NB4 (cell line): ENCODE measurements around the gene RPGRIP1L.
A peak's percentile ranks its signal among the peaks of the same experiment; 100 is the strongest.

ENCODE experiments used
- DNase-seq: peaks from one replicate; pipeline ENCODE4 v3.0.0; 2010; ENCODE audit warnings: low read depth
- H3K4me3 ChIP-seq: one replicate; pipeline ENCODE4 v1.5.1; 2011; ENCODE audit warnings: mild to moderate bottlenecking, low read depth, low read length, moderate library complexity
- CTCF ChIP-seq: IDR thresholded peaks from one replicate; pipeline ENCODE4 v1.5.1; 2012; ENCODE audit warnings: low read depth, low read length
- MAX ChIP-seq: IDR thresholded peaks from 2 replicates; pipeline ENCODE4 v1.6.1; 2011; ENCODE audit warnings: low read depth, low read length
- MYC ChIP-seq: IDR thresholded peaks from 2 replicates; pipeline ENCODE4 v1.6.1; 2011; ENCODE audit warnings: low read depth, low read length
- POLR2A ChIP-seq: IDR thresholded peaks from 2 replicates; pipeline ENCODE4 v1.6.1; 2011; ENCODE audit warnings: mild to moderate bottlenecking; ENCODE audit not compliant: insufficient read length; ENCODE audit errors: extremely low read depth

Gene RPGRIP1L

GRCh38 chr16:53743149-53743566, 39.5 kb upstream of the RPGRIP1L start:
- H3K4me3 ChIP-seq, result no peak overlapping the region
- peak; percentile 71 for DNase-seq
- no peak for TF ChIP-seq POLR2A
- no peak for TF ChIP-seq MYC
- peak; percentile 86 for TF ChIP-seq CTCF
- no peak for TF ChIP-seq MAX

DNA sequence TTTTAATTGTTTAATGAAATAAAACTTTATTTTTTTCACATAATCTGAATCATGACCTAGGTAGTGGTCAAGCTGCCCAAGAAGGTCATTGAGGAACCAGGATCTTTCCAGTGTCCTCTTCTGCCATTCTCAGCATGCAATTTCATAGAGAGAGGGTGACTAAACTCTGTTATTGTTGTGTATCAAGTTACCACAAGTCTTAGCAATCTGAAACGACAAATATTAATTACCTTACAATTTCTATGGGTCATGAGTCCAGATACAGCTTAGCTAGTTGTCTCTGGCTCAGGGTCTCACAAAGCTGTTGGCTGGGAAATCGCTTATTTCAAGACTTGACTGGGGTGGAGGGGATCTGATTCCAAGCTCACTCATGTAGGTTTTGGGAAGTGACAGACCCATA, 37.9 kb upstream of the RPGRIP1L start:
- TF ChIP-seq MAX (no peak), MYC (no peak), CTCF (no peak), POLR2A (no peak)
- no peak for DNase-seq
- no peak overlapping the region for H3K4me3 ChIP-seq

- no peak for DNase-seq
- H3K4me3 ChIP-seq, result no peak overlapping the region
Observed at GRCh38 chr16:53740933-53741531, 37.4 kb upstream of the RPGRIP1L start.

GRCh38 chr16:53740476-53740875, 36.8 kb upstream of the RPGRIP1L start:
- no peak overlapping the region for H3K4me3 ChIP-seq
- no peak for TF ChIP-seq MYC
- TF ChIP-seq MAX, result no peak
- no peak for TF ChIP-seq POLR2A
- TF ChIP-seq CTCF, result no peak
- DNase-seq, result no peak

More at GRCh38 chr16:53740933-53741531, 37.4 kb upstream of the RPGRIP1L start:
- TF ChIP-seq MYC (no peak), CTCF (no peak), MAX (no peak), POLR2A (no peak)

DNA sequence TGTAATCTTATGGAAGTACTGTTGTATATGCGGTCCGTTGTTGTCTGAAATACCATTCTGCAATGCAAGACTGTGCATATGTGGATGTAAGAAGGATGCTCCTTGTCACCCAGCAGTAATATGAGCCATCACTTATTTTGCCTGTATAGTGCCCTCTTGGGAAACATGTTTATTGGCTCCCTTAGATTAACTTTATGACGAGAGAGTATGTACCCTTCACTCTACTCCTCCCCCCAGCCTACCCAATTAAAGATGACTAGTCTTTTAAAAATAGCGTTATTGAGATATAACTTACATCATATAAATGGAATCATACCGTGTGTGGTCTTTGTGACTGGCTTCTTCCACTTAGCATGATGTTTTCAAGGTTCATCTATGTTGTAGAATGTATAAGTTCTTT, 33.9 kb upstream of the RPGRIP1L start:
- no peak overlapping the region for H3K4me3 ChIP-seq
- DNase-seq, result no peak
- TF ChIP-seq MAX (no peak), POLR2A (no peak), MYC (no peak), CTCF (no peak)

GRCh38 chr16:53736297-53736696, 32.6 kb upstream of the RPGRIP1L start:
- no peak for DNase-seq
- H3K4me3 ChIP-seq, result no peak overlapping the region
- TF ChIP-seq MYC (no peak), CTCF (no peak), MAX (no peak)
